GM12891 (cell line): ENCODE data around the gene STK10.

Experiments
- DNase-seq: peaks from one replicate; pipeline ENCODE4 v3.0.0; 2011; ENCODE audit warnings: low spot score; ENCODE audit not compliant: insufficient read length
- FAIRE-seq: peaks from 2 replicates; lab custom pipeline; 2011; peaks lifted over from hg19 to GRCh38; lab: Jason Lieb, UNC
- PAX5 ChIP-seq: IDR thresholded peaks from 2 replicates; pipeline ENCODE4 v1.6.1; 2011; ENCODE audit warnings: low read length, moderate library complexity, mild to moderate bottlenecking; ENCODE audit not compliant: insufficient read depth, severe bottlenecking
- POLR2A ChIP-seq: IDR thresholded peaks from 2 replicates; pipeline ENCODE4 v1.6.1; 2011; ENCODE audit warnings: low read depth, low read length, control low read depth
- POLR2AphosphoS5 ChIP-seq: IDR thresholded peaks from 2 replicates; pipeline ENCODE4 v1.6.1; 2011; ENCODE audit warnings: low read depth, low read length, control low read depth
- POU2F2 ChIP-seq: IDR thresholded peaks from 2 replicates; pipeline ENCODE4 v1.6.1; 2011; ENCODE audit warnings: low read depth, mild to moderate bottlenecking, control low read depth, low read length, moderate library complexity
- SPI1 ChIP-seq: IDR thresholded peaks from 2 replicates; pipeline ENCODE4 v1.6.1; 2011; ENCODE audit warnings: low read depth, low read length, control low read depth
- TAF1 ChIP-seq: IDR thresholded peaks from 2 replicates; pipeline ENCODE4 v1.6.1; 2011; ENCODE audit warnings: low read depth, low read length, control low read depth

The STK10 gene

DNA sequence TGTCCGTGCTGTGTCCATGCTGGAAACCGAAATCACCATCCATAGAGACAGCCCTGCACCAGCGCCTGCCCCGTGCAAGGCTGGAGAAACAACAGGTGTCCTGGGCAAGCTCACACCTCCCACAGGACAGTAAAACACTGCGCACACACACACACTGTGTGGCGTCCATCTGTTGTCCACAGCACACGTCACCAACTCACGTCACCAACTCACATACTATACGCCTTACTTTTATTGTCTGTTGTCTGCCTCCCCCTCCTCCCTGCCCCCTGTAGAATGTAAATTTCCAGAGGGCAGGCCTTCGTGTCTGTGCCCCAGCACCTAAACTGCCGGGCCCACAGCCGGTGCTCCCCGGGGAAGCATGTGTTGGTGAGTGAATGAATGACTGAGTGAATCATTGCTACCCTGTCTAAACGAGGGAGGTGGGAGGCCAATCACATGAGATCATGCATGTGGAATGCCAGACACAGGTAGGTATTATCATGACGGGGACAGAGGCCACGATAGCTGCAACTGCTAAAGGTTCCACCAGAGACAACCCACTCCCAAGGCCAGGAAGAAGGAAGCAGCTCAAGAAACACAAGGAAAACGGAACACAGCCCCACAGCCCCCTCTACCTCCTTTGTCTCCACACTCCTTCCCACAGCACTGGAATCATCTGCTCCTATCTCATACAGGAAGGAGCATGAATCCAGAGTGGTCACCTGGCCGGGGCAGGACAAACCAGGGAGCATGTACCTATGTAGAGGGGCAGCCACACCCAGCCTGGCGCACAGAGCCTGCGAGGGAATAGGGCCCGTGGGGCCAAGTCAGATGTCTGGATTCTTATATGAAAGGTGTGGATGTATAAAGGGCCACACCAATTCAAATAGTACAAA is 41.9 kb downstream of the STK10 start:
- DNase-seq, result no peak
- FAIRE-seq, result no peak
- TF ChIP-seq POLR2AphosphoS5, result no peak

DNA sequence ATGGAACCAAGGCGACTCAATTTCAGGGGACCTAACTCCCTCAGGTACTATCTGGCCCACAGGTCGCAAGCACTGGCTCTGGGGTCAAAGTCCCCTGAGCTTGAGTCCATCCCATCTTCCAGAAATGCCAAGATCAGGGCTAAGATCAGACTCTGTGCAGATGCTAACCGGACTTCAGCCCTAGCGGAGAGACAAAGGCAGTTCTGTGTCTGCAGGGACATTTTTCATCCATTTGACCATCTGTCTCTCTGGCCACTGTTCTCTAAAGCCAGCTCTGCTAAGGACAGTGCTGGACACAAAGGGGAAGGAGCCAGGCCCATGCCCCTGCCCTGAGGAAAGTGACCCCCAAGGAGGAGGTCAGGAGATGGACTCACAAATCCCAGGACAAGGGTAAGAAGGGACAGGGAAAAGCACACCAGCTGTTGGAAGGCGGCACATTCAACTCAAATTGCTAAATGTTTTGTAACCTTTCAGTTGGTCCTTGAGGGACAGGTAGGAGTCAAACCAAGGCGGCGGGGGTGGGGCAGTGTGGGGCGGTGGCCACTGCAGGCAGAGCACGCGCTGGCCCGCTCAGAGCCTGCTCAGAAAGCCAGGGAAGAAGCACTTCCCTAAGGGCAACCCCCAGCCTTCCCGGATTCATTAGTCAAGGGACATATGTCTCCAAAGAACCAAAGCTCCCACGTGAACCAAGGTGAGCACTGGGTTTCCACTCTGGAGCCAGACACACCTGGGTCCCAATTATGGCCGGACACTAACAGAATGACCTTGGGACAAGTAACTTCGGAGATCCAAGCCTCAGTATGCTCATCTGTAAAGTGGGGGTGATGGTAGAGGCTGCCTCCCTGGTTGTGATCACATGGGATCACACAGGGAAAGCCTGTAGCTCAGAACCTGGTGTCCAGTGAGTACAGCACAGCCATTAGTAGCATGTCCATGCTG is 42.8 kb downstream of the STK10 start:
- DNase-seq (no peak), FAIRE-seq (no peak)
- no peak for TF ChIP-seq SPI1
- TF ChIP-seq POU2F2, result no peak
- TF ChIP-seq POLR2AphosphoS5, result no peak
- no peak for TF ChIP-seq TAF1
- TF ChIP-seq POLR2A, result no peak
- no peak for TF ChIP-seq PAX5

DNA sequence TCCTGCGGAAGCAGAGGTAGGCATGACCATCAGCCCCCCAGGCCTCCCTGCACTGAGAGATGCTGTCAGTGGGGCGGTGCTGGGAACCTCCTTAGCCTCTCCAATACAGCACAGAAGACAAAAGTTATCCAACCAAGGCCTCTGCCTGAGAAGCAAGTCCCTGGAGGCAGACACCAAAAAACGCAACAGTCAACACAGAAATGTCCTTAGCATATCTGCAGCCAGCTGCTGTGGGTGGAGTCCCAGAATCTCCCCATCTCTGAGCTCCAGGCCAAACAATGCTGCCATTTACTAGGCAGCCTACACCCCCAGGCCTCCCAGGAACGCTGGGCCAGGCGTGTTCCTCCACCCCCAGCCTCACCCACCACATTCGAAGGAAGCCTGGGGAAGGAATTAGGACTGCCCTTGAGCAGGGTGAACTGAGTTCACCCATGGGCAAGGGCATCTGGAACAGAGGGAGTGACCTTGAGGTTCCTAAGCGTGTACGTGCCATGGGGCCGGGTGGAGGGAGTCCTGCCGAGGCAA is 43.7 kb downstream of the STK10 start:
- no peak for DNase-seq
- TF ChIP-seq POLR2A (no peak), PAX5 (no peak)
- FAIRE-seq, result no peak

DNA sequence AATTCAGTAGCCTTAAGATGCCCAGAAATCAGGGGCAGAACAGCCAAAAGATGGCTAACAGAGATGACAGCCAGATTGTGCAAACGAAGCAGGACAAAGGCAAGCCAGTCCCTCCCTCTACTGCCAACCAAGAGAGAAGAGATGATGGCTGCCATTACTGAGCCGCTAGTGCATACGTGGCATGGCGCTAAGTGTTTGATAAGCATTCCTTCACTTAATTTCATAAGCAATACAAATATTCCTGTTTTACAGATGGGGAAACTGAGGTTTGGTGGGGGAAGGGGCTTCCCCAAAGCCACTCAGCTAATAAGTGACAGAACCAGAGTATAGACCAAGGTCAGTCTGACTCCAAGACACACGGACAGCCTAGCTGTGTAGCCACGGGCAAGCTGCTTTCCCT is 44.1 kb downstream of the STK10 start:
- DNase-seq (no peak), FAIRE-seq (no peak)
- TF ChIP-seq POLR2AphosphoS5 (no peak), SPI1 (no peak), POLR2A (no peak), TAF1 (no peak), POU2F2 (no peak), PAX5 (no peak)

DNA sequence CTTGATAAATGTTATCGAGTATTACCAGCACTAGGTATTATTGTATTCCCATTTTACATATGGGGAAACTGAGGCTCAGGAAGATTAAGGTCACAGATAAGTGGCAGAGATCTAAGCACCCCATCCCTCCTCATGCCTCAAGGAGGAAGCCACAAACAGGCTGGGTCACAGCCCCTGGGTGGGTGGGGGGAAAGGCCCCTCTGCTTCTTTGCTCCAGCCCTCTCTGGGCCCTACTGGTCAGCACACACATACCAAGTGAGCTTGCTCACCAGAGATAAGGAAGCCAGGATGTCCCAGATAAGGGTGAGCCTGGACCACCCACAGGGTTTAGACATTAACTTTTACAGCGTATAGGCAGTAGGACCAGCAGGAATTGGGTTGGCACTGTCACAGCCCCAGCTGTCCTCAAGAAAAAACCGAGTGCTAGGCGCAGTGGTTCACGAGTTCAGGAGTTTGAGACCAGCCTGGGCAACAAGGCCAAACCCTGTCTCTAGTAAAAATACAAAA is 45.3 kb downstream of the STK10 start:
- no peak for FAIRE-seq
- no peak for DNase-seq
- no peak for TF ChIP-seq TAF1
- no peak for TF ChIP-seq POLR2A
- no peak for TF ChIP-seq POU2F2
- TF ChIP-seq SPI1, result no peak
- no peak for TF ChIP-seq PAX5
- no peak for TF ChIP-seq POLR2AphosphoS5

DNA sequence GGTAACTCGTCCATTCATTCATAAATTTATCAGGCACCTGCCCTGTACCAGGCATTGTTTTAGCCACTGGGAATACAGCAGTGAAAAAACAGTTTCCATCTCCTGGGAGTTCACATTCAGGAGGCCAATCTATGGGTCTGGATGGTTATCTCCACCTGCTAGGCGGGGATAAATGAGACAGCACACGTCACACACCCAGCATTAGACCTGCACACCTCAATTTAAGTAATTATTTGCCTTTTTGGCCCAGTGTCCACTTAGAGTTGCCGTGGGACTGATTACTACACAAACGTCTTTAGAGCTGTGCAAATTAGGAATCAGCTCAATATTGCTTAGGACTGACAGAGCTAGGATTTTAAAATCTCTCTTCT is 46.1 kb downstream of the STK10 start:
- FAIRE-seq (no peak), DNase-seq (no peak)
- no peak for TF ChIP-seq SPI1
- TF ChIP-seq POU2F2, result no peak
- TF ChIP-seq TAF1, result no peak
- TF ChIP-seq PAX5, result no peak

DNA sequence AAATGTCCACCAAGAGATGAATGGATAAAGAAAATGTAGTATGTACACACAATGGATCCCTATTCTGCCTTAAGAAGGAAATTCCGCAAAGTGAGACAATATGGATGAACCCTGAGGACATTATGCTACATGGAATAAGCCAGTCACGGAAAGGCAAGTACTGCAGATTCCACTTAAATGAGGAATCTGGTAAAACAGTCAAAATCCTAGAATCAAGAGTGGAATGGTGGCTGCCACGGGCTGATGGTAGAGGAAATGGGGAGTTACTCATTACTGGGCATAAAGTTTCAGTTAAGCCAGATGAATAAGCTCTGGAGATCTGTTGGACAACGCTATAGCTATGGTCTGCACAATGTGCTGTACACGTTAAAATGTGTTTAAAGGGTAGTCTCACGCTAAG is 47.2 kb downstream of the STK10 start:
- TF ChIP-seq PAX5 (no peak), POU2F2 (no peak), POLR2AphosphoS5 (no peak), POLR2A (no peak), TAF1 (no peak), SPI1 (no peak)
- DNase-seq (no peak), FAIRE-seq (no peak)

DNA sequence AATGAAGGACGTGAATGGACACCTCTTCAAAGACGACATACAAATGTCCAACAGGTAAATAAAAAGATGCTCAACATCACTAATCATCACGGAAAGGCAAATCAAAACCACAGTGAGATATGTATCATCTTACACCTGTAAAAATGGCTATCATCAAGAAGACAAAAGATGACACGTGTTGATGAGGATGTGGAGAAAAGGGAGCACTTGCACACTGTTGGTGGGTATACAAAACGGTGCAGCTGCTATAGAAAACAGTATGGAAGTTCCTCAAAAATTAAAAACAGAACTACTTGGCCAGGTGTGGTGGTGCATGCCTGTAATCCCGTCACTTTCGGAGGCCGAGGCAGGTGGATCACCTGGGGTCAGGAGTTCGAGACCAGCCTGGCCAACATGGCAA is 47.9 kb downstream of the STK10 start:
- DNase-seq (no peak), FAIRE-seq (no peak)

DNA sequence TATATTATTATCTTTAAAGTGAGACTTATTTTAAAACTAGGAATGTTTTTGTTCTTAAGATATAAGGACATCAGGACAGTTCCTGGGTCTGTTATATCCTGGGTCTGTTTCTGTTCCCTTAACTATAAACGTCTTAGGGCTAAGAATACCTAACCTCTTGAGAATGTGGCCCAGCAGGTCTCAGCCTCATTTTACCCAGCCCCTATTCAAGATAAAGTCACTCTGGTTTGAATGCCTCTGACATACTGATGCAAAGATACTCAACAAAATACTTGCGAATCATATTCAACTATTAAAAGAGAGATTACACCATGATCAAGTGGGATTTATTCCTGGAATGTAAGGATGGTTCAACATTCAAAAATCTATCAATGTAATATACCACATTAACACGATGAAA is 51.0 kb downstream of the STK10 start:
- DNase-seq, result no peak
- TF ChIP-seq TAF1 (no peak), POLR2AphosphoS5 (no peak), POLR2A (no peak), SPI1 (no peak), POU2F2 (no peak), PAX5 (no peak)
- FAIRE-seq, result no peak

More for the DNA sequence above, 47.9 kb downstream of the STK10 start:
- TF ChIP-seq TAF1 (no peak), PAX5 (no peak), POLR2A (no peak), POU2F2 (no peak), SPI1 (no peak), POLR2AphosphoS5 (no peak)
